ENCODE data around the gene EPHB1. TPM values are rescaled to one million over a fixed set of nuclear protein-coding genes. Genes with fewer than 3 reads are reported as not detected.

Gene EPHB1
- total and polyA plus RNA-seq, 2 donors (not counting 3 experiments of a cell fraction or from before 2014, with no cell fraction given), result 1.3 to 5.2 TPM

DNA sequence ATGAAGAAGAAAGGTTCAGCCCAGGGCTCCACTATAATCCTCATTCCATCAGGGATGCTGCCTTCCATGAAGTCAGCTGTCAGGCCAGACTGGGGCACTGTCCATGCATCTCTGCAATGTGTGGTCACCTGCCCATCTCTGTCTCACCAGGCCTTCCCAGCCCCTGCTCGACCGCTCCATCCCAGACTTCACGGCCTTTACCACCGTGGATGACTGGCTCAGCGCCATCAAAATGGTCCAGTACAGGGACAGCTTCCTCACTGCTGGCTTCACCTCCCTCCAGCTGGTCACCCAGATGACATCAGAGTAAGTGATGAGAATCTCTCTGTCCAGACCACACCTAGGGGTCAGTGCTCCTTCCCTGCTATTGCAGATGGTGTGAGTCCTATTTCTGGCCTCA is 454.1 kb downstream of the EPHB1 start:
- no peaks in the 10 kb centered on the region for H4K20me1 ChIP-seq (replicated peaks; ENCODE audit: control insufficient read depth, extremely low read depth, insufficient read depth, low read length)
- POLR2A ChIA-PET, result no interaction called here
- no peaks in the 10 kb centered on the region for H3K79me2 ChIP-seq (ENCODE audit: control insufficient read depth, insufficient read depth, low read length)
- no peaks in the 10 kb centered on the region for H3K4me1 ChIP-seq (ENCODE audit: control insufficient read depth, extremely low read depth, insufficient read depth, low read length)
- intact Hi-C loops (cut with micrococcal nuclease) (loop anchor here (10.0 kb wide), 1 partner anchor 454 kb away; the partner anchor contains the start of gene EPHB1), dilution Hi-C loops (cut with MboI; ENCODE audit: extremely low pct_ligation_motif_present, low sequenced_read_pairs) (no loop called here)
- no peaks in the 10 kb centered on the region for H3K27me3 ChIP-seq (ENCODE audit: control insufficient read depth in 2 of 2, insufficient read depth in 2 of 2, low read length in 2 of 2)
- no peaks in the 10 kb centered on the region for H3K36me3 ChIP-seq (ENCODE audit: control insufficient read depth in 2 of 2, extremely low read depth in 1 of 2, insufficient read depth in 2 of 2, low read length in 2 of 2)
- H3K27ac ChIP-seq (ENCODE audit: insufficient read depth, low read depth, low read length), result no peak overlapping the region
- BruUV-seq (replicated peaks), result no TSS peak
- H2AFZ ChIP-seq (ENCODE audit: low read depth, low read length), result no peak overlapping the region
- TF ChIP-seq GATA2 (IDR thresholded peaks at IDR 0.05; ENCODE audit: insufficient read depth, insufficient read length, low read depth, low read length) (no peak), FOS (IDR thresholded peaks at IDR 0.05; ENCODE audit: borderline replicate concordance, insufficient read depth, low read length) (no peak), POLR2A (IDR thresholded peaks at IDR 0.05; ENCODE audit: low read depth, low read length) (no peak), MYC (IDR thresholded peaks at IDR 0.05; ENCODE audit: low read depth, low read length) (no peak), JUN (IDR thresholded peaks at IDR 0.05; ENCODE audit: borderline replicate concordance, insufficient read depth, insufficient read length, low read depth) (no peak), EZH2 (IDR thresholded peaks at IDR 0.05; ENCODE audit: borderline replicate concordance, low read depth, low read length, severe bottlenecking) (no peak), POLR2AphosphoS5 (IDR thresholded peaks at IDR 0.05; ENCODE audit: insufficient read depth, low read depth, low read length) (no peak)
- TF ChIP-seq, protein P1, sequence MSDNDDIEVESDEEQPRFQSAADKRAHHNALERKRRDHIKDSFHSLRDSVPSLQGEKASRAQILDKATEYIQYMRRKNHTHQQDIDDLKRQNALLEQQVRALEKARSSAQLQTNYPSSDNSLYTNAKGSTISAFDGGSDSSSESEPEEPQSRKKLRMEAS (IDR thresholded peaks at IDR 0.05; ENCODE audit: insufficient read depth, insufficient read length), result no peak
- TF ChIP-seq, protein P2, sequence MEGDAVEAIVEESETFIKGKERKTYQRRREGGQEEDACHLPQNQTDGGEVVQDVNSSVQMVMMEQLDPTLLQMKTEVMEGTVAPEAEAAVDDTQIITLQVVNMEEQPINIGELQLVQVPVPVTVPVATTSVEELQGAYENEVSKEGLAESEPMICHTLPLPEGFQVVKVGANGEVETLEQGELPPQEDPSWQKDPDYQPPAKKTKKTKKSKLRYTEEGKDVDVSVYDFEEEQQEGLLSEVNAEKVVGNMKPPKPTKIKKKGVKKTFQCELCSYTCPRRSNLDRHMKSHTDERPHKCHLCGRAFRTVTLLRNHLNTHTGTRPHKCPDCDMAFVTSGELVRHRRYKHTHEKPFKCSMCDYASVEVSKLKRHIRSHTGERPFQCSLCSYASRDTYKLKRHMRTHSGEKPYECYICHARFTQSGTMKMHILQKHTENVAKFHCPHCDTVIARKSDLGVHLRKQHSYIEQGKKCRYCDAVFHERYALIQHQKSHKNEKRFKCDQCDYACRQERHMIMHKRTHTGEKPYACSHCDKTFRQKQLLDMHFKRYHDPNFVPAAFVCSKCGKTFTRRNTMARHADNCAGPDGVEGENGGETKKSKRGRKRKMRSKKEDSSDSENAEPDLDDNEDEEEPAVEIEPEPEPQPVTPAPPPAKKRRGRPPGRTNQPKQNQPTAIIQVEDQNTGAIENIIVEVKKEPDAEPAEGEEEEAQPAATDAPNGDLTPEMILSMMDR (IDR thresholded peaks at IDR 0.05; ENCODE audit: extremely low read depth in 1 of 2, insufficient read depth in 1 of 2, low read depth in 1 of 2, low read length in 2 of 2), result no peak
- CTCF ChIA-PET, result no interaction called here
- no peaks in the 10 kb centered on the region for H3K9me1 ChIP-seq (replicated peaks; ENCODE audit: control insufficient read depth, extremely low read depth, insufficient read depth, low read length)
- no peak overlapping the region for H3K4me3 ChIP-seq (replicated peaks in 1 of 3; ENCODE audit: insufficient read depth in 1 of 3, low read depth in 1 of 3, low read length in 3 of 3)
- DNase-seq (ENCODE audit: low read depth, low spot score) (no peak), FAIRE-seq (no peak)
- H3K4me2 ChIP-seq (ENCODE audit: insufficient read depth, low read length), result no peak overlapping the region
- H3K9ac ChIP-seq (replicated peaks; ENCODE audit: extremely low read depth, insufficient read depth, low read length), result no peak overlapping the region
- no peaks in the 10 kb centered on the region for H3K9me3 ChIP-seq (replicated peaks; ENCODE audit: control insufficient read depth, insufficient read depth, low read length)
